IMR-90 (cell line): ENCODE measurements around the gene MRAP2. TPM values are rescaled to one million over a fixed set of nuclear protein-coding genes. Genes with fewer than 3 reads are reported as not detected.

ENCODE experiments used
- polyA plus RNA-seq, 3 experiments: library from polyadenylated mRNA; depleted of rRNA; stranded (reverse); fragments of >200 nt; gene quantifications; 2 replicates each; pipeline ENCODE4 v1.2.3, GENCODE V29; 2012; ENCODE audit warnings: low replicate concordance in 1 of 3
- total RNA-seq: library from RNA; depleted of rRNA; stranded (reverse); fragments of >200 nt; gene quantifications from 2 replicates; pipeline ENCODE4 v1.2.3, GENCODE V29; 2012; rRNA removed

The MRAP2 gene
- total and polyA plus RNA-seq, 2 of the 4 experiments (the other 2 are of a cell fraction), result 0.03 TPM; not detected in 1

Other genes starting within 250 kb of the MRAP2 start
- gene RIPPLY2, start 180.4 kb upstream of the MRAP2 start, total RNA-seq, result not detected in 2 replicates
- 0.32 TPM in 1 of 2 replicates, not detected in the other for gene RIPPLY2, start 180.4 kb upstream of the MRAP2 start, polyA plus RNA-seq (2012; rRNA removed)
- gene CYB5R4, start 174.1 kb upstream of the MRAP2 start, total RNA-seq, result 4.7 and 6.1 TPM in 2 replicates
- gene CYB5R4, start 174.1 kb upstream of the MRAP2 start, polyA plus RNA-seq (2012; rRNA removed), result 2.7 and 3.2 TPM in 2 replicates
- gene CEP162, start 193.9 kb downstream of the MRAP2 start, total RNA-seq, result 1.6 and 4.7 TPM in 2 replicates
- gene CEP162, start 193.9 kb downstream of the MRAP2 start, polyA plus RNA-seq (2012; rRNA removed), result 1.0 and 1.2 TPM in 2 replicates